Erythroblast (primary cell): ENCODE results near the gene NUDT4B.
"Not testable (repeated sequence)": the region's sequence is repeated elsewhere in the genome, so short reads cannot be mapped to it uniquely, and the experiment has no call there.

Experiments used
- DNase-seq, 2 experiments: peaks; one replicate each; lab custom pipeline; 2025; lab: John Stamatoyannopoulos, UW

NUDT4B gene

DNA sequence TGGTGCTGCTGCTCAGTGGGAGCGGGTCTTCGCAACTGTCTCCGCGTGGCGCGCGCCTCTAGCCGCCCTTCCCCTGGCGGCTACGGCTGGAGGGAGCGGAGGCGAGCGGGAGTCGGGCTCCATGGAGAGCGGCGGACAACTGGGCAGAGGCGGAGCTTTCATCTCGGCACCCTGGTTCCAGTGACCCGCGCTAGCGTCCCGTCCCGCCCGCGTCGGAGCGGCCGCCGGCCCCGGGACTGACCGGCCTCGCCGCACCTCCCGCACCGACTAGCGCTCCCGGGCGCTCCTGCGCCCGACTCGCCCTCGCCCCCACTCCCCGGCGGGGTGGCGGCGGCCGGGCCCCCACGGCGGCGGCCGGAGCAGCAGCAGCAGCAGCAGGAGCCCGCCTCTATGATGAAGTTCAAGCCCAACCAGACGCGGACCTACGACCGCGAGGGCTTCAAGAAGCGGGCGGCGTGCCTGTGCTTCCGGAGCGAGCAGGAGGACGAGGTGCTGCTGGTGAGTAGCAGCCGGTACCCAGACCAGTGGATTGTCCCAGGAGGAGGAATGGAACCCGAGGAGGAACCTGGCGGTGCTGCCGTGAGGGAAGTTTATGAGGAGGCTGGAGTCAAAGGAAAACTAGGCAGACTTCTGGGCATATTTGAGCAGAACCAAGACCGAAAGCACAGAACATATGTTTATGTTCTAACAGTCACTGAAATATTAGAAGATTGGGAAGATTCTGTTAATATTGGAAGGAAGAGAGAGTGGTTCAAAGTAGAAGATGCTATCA lies at the start of gene NUDT4B:
Gene NUDT4B (plus strand): TSS at position 212 of the 772 bp plus-strand sequence. CDS start 179 bp downstream, at position 391.
- DNase-seq, result not testable (repeated sequence)

DNA sequence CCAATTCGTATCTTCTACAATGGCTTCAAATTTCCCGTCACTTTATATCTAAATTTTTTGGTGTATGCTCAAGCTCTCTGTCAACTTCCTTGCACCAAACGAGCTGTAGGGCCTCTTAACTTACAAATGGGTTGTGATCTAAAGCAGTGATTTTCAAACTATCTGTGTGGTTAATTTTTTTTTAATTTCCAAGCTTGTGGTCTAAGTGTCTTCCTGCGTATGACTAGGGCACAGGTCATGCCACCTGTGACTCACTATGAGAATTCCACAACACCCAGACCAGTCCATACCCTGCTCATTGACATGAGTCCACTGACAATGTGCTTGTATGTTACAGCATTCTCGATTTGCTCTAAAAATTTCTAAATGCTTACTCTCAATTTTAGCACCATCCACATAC lies 49.2 kb upstream of the NUDT4B start:
- not testable (repeated sequence) for DNase-seq

DNA sequence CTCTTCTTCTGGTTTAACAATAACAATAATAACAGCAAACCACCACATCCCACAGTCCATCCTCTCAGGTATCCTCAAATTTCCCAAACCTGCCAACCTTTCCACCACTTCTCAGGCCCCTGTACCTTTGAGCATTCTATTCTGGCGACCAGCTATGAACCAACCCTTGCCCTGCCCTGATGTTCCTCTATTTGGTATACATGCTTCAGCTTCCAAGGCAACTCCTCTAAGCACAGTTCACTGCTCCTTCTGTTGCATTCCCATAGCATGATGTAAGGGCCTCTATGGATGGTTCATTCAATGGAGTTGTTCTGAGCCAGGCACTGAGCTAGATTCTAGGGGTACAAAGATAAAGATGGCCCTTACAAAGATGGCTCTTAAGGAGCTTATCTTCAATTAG lies 46.3 kb upstream of the NUDT4B start:
- DNase-seq, result not testable (repeated sequence)

DNA sequence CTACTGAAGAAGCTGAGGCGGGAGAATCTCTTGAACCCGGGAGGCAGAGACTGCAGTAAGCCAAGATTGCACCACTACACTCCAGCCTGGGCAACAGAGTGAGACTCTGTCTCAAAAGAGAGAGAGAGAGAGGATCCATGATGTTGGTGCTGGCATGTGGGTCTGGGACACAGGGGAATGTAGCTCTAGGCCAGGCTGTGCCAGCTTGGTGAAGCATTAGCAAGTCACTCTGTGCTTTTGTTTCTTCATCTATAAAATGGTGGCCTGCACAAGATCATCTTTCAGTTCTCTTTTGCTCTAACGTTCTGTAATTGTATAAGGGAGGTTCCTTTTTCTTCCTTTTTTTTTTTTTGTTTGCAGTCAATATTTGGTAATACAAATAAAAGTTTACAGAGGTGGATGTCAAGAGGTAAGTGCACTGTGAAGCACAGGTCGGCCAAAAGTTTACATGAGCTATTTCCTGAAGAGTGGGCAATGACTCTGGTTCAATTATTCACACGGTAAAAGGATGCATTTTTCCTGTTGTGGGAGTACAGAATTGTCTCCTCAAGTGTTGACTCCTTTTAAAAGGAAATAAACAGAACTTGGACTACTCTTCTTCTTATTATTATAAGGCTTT lies 44.5 kb upstream of the NUDT4B start:
- not testable (repeated sequence) for DNase-seq

DNA sequence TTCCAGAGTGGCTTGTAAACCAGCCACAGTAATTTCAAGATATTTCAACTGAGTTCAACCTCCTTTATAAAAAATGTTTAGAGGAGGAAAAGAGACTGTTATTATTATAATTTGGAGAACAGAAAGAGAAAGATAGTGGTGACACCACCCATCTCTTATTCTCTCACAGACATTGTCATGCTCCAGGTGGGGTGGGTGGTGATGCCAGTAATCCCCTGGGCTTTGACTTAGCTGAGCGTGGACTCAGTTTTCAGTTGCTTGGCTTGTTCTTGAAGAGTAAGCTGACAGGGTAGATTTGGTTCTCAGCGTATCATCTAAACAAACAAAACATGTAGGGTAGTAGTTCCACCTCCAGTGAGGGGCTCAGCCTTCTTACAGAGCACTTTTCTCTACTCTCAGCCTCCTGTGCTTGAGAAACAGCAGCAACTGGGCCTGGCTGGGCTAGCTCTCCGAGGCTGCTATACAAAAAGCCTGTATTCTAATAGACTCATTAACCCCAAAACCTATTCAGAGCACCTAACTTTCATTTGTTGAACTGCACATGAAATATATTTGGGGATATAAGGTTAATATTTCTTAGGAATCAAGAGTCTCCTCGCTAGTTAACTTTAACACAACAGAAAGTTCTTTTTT lies 43.1 kb upstream of the NUDT4B start:
- DNase-seq, result not testable (repeated sequence)

DNA sequence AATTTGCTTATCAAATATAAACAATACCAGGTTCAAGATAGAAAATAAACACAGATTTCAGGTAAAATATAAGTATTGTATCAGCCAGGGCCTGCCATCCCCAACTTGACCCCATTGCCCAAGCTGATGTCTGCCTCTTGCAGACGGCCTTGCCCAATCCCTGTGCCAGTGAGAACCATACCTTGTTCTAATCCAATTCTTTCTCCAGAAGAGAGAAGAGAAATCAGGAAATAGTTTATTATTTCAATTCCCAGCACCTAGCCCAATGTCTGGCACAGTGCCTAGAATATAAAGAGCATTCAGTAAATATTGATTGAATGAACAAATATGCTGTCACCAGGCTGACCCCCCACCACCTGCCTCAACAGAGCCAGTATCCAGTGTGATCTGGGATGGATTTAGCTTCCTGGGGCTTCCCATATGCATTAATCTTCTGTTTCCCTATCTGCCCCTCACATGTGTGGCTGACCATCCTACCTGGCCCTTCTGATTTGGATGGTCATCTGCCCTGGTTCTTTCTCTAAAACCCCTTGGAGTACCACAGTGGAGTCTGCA lies 39.7 kb upstream of the NUDT4B start:
- not testable (repeated sequence) for DNase-seq

DNA sequence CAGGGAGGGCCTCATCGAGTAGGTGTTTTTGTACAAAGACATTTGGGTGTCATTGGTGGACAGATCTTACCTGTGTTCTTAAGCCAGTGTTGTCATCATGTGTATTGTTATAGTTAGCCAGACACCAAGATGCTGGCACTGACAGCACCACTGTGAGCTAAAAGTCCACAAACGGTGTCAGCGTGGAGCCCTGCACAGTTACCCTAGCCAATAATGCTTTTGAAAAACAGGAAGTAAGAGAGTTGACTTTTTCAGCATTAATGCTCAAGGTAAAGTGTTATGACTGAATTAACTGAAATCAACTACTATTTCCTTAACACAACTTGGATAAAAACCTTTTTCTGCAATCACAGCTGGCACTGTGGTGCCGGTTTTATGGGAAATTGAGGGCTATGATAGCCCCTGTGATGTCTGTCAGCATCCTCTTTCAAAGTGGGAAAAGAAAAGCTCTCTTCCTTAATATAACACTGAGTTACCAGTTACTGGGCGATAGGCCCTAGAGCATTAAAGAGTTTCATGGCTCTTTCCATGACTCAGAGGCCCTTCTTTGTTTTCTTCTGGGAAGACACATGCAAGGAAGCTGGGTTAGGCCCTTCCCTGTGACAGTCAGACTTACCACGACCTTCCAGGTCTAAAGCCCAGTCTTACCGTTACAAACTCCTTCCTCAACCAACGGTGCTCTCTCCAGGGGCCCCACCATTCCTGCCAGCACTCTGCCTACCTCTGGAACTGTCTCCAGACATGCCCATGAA lies 37.6 kb upstream of the NUDT4B start:
- not testable (repeated sequence) for DNase-seq

DNA sequence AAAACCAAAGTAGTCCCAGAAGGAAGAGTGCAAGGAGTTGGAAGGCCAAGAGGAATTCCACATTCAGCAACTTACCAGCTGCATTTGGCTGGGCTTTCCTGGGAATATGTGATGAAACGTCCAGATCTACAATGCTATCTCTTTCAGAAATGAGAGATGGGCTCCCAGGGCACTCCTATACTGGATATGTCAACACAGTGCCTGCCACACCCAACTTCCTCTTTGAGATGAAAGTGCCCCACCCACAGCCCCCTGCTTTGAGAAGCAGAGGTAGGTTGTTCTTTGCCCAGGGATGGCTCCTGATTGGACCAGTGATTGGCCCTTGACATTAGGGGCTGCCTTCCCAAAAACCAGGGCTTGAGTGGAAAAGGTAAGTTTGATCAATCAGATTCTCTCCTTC lies 36.2 kb upstream of the NUDT4B start:
- DNase-seq, result not testable (repeated sequence)

DNA sequence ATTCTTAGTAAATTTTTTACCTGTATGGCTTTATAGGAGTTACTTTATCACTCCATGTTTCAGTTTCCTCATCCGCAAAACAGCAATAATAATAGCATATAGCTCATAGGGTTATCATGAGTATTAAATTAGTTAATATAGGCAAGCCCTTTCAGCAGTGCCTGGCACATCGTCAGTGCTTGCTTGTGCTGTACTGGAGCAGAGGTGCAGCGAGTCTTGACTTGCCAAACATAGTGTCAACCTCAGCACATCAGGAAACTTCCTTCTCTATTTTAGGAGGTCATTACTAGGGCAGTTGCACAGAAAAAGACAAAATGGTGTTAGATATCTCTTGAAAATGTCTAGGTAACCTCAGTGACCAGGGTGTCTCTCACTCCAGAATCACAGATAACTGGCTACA lies 33.1 kb upstream of the NUDT4B start:
- not testable (repeated sequence) for DNase-seq

DNA sequence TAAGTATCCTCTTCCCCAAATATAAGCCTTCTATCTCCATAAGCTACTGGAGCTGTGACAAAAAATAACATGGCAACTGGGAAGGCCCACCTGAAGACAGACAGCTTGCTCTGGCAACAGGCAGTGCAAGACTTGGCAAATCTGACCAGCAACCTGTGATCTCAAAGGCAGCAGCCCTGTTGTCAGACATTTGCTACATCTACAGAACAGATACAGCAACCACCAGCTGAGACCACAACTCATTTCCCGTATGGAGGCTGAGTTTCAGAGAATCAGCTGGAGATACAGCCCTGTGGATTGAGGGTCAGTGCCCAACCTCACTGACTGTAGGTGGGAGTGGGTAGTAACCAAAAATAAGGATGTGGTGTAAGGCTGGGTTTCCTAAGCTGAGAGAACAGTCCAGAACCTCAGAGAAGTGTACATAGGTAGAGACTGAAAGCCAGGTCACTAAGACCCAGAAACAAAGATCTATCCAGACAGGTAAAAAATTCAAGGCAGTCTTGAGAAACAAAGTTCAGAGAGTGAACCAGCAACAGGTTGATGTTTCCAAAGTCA lies 31.5 kb upstream of the NUDT4B start:
- DNase-seq, result not testable (repeated sequence)

DNA sequence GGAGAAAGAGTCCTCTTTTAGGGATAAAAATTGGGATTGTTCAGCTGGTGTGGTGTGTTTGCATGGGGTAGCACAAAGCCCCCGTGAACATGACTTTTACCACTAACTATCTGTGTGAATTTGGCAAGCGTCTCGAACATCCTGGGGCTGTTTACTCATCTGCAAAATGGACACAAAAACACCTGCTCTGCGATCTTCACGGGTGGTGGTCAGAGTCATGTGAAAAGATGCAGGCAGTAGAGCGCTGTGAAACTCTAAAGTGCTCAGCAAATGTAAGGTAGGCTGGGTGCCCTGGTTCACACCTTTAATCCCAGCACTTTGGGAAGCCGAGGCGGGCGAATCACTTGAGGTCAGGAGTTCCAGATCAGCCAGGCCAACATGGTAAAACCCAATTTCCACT lies 27.7 kb upstream of the NUDT4B start:
- not testable (repeated sequence) for DNase-seq

DNA sequence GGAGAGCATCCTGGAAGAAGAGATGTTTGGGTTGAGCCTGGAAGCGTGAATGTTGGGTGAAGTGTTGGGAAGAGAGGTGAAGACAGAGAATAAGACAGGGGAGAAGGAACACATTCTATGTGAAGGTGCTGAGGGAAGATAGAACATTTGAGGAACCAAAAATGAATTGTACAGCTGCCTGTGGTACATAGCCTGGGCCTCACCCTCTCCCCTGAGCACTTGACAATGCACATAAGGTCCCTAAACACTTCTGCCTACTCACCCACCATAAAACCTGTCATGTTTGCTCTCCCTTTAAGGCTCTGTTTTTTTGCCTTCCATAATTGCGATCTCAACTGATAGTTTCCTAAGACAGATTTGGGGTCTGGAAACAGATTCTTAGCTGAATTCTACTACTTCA lies 25.8 kb upstream of the NUDT4B start:
- not testable (repeated sequence) for DNase-seq

DNA sequence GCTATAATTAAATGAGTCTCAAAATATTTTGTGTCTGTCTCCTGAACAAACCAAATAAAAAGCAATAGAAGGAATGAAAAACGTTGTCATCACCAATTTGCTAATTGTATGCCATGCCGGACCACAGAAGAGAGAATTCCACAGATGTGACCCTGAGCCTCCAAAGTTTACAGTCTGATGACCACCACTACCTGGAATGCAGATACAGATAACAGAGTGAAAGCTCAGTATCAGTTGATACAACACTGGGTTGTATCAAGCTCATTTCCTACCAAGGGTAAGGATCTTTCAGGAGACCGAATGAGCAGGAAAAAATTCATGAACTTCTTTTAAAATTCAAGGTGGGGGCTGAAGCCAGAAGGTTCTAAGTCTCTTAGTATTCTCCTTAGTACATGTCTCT lies 25.1 kb upstream of the NUDT4B start:
- DNase-seq, result not testable (repeated sequence)

DNA sequence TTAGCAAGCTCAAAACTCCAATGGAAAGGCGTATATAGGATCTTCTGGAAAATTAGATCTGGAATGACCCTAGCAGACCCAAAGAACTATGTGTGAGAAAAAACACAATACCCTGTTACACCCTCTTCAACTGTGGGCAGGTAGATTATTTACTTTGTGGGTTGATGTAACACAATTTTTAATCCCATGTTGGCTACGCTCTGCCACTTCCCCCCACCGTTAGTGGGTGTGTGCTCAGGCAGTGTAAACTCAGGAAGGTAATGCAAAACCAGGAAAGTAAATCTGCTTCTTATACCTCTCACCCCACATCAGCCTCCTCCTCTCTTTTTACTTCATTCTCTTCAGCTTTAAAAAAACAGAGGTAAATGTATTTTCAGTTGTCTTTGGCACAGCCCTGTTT lies 23.7 kb upstream of the NUDT4B start:
- not testable (repeated sequence) for DNase-seq

DNA sequence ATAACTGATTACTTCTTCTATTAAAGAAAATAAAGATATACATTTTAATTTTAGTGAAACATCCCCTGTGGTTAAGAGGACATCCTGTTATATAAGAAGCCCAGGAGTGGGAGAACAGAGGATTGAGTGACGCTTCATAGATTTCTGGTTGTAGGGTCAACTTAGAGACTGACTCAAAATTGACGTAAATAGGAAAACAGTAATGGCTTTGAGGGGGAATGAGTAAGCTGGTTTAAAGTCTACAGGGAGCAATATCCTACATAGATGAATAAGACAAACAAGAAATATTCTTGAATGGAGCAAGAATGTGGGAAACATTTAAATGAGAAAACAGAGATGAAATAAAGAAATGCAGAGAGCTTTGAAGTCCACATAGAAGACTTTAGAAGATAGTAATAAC lies 20.7 kb upstream of the NUDT4B start:
- not testable (repeated sequence) for DNase-seq

DNA sequence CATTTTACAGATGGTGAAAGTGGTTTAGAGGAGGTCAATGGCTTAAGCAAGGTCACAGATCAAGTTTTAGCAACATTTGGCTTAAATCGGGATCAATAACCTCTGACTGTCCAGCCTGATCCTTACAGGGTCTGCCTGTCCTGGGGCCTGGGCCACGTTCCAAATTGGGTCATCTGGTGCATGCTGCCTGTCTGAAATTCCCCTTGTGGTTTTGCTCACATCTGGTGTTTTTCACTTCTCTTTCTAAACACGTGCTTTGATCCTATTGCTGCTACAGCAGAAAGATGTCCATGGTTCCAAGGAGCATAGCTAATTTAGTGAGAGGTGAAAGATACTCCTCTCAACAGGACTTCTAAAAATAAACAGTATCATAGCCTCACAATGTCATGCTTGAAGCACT lies 19.4 kb upstream of the NUDT4B start:
- DNase-seq, result not testable (repeated sequence)

DNA sequence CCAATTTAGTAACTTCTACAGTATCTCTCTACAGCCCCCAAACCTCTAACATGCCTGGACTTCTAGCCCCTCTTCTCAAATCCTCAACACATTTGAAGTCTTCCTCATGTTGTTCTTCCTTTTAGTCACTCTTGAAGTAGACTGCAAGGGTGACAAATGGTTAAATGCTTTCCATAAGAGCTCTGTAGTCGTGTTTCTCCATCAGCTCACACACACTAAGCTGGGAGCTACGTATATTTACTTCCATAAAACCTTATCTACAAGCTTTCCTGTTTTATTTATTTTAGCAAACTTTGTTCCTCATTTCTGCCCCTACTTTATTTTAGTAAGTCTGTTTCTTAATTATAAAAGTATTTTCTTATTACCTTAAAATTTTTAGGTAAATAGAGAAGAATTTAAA lies 19.0 kb upstream of the NUDT4B start:
- not testable (repeated sequence) for DNase-seq

DNA sequence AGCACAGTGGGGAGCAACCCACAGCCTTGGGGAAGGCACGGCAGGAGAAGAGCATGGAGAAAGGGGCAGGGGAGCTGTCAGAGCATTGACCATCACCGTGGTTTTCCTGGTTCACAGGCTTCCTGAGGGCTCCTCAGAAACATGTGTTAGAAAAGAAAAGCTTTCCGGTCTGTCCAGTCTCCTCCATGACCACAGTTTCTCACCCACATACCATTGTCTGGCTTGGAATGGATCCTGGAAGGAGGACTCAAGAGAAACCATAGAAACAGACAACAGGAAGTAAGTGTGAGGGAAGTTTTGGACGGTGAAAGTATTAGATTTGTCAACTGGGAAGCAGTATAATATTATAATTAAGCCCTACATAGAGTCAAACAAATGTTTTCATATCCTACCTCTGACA lies 16.3 kb upstream of the NUDT4B start:
- not testable (repeated sequence) for DNase-seq

DNA sequence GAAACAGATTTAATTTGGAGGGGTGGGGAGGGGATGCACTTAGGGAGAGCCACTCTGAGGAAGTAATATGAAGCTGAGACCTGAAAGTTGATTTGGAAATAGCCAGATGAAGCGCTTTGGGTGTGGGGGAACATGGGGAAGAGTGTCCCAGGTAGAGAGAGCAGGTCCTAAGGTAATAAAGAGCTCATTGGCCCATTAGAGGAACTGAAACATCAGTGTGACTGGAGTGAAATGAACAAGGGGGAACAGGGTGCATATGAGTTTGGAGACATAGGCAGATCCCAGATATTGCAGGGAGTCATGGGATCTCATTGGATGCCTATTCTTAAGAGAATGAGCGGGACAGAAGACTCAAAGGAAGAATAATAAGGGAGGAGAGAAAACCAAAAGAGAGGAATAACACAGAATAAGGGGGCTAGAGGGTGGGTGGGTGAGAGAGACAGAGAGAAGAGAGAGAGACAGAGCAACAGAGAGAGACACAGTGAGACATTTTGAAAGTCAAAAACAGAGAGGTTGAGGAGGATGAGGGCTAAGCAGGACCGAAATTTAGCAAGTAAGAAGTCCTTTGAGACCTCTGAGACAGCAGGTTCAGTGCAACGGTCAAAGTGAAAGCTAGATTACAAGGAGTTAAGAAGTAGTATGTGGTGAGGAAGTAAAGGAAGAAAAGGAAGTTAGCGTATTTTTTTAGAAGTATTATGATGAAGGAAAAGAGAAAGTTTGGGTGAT lies 14.8 kb upstream of the NUDT4B start:
- DNase-seq, result not testable (repeated sequence)

DNA sequence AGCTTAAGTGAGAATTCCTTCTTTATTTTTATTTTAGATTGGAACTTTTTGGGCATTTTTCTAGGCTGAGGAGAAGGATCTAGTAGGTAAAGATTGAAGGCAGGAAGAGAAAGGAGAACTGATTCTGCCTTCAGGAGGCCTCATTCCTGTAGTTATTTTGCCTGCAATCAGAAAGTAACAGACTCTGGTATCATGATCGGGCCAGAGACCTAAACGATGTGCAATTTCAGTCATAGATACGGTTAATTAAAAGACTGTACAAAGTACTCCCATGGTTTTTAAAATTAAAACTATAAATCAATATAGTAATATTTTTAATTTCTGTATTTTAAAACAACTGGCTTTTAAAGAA lies 14.3 kb upstream of the NUDT4B start:
- DNase-seq, result not testable (repeated sequence)

DNA sequence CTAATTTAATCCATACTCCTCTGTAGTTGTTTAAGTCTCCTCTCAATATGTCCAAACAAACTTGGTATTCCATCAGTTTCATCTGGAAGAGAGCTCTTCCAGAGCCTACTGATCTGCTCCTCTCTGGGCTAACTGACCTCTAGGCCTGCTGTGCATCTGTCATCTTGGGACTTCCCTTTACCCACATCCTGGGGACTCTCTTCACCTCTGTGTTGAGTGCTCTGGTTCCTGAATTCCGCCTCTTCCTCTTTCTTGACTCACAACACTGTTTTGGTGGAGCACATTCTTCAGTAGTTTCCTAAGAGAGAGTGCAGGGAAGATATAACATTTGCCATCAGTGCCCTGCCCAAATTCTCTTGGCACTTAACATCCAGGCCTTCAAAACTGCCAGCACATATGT lies 13.0 kb upstream of the NUDT4B start:
- DNase-seq, result not testable (repeated sequence)
